K562 (cell line): Measurements from ENCODE around the gene DDAH2. TPM values are rescaled to one million over a fixed set of nuclear protein-coding genes. Genes with fewer than 3 reads are reported as not detected.

Experiments used
- JUN ChIP-seq, 2 experiments: sonication (generic) in 1 of 2; formaldehyde crosslinking in 1 of 2; IDR thresholded peaks; 2 replicates each; pipeline versions ENCODE4 v1.6.1 to v1.8.0; 2012 to 2022; ENCODE audit warnings: borderline replicate concordance in 2 of 2, mild to moderate bottlenecking in 2 of 2, improper control_type of control experiment in 1 of 2, low read depth in 1 of 2, low read length in 1 of 2, missing genetic modification reagents in 1 of 2
- KLF10 ChIP-seq: fragments of 250-450 bp; sonication (Bioruptor Pico); IDR thresholded peaks from 2 replicates; pipeline ENCODE4 v1.6.1; 2021; ENCODE audit warnings: matching md5 sums
- POLR2AphosphoS2 ChIP-seq: IDR thresholded peaks from 2 replicates; pipeline ENCODE4 v1.6.1; 2012; ENCODE audit warnings: low read length, improper control_type of control experiment
- RCOR1 ChIP-seq, 2 experiments: IDR thresholded peaks; 2 replicates each; pipeline ENCODE4 v1.6.1; 2012; ENCODE audit warnings: low read depth in 2 of 2, low read length in 2 of 2, borderline replicate concordance in 1 of 2, improper control_type of control experiment in 1 of 2
- SRF ChIP-seq, 2 experiments: fragments of 250-450, 450-650 bp in 1 of 2; sonication (Bioruptor Pico) in 1 of 2; sonication (generic) in 1 of 2; formaldehyde crosslinking; IDR thresholded peaks; 2 replicates each; pipeline versions ENCODE4 v1.5.0 to v1.5.1; 2020 to 2022; ENCODE audit warnings: mild to moderate bottlenecking in 1 of 2, missing genetic modification reagents in 1 of 2
- TBL1XR1 ChIP-seq, 2 experiments: IDR thresholded peaks; 2 replicates each; pipeline ENCODE4 v1.6.1; 2012; ENCODE audit warnings: improper control_type of control experiment in 2 of 2, low read length in 2 of 2, mild to moderate bottlenecking in 1 of 2
- ZNF263 ChIP-seq: sonication (generic); formaldehyde crosslinking; IDR thresholded peaks from 2 replicates; pipeline ENCODE4 v1.8.0; 2022; ENCODE audit warnings: mild to moderate bottlenecking, missing genetic modification reagents, borderline replicate concordance
- ZNF707 ChIP-seq: fragments of 250-450 bp; sonication (Bioruptor Pico); conservative IDR thresholded peaks from 2 replicates; pipeline ENCODE4 v1.8.0; 2022; ENCODE audit warnings: inconsistent platforms, mild to moderate bottlenecking, moderate library complexity
- polyA plus RNA-seq, 8 experiments: library from polyadenylated mRNA; depleted of rRNA in 4 of 8; stranded (reverse) in 5 of 8; unstranded in 3 of 8; fragments of >200 nt; fragmentation: Nextera tagmentation in 2 of 8; fragmentation: Illumina TruSeq in 1 of 8; extraction: Ambion mirVana in 2 of 8; extraction: Trizol in 1 of 8; gene quantifications; 2 replicates each; pipeline versions ENCODE4 v1.2.1 to v1.2.3, GENCODE V29; 2011 to 2014; ENCODE audit warnings: inconsistent platforms in 1 of 8, missing spikeins in 1 of 8
- total RNA-seq, 7 experiments: library from RNA; depleted of rRNA in 6 of 7; stranded (reverse); fragments of >200 nt in 6 of 7; fragmentation: Illumina TruSeq in 2 of 7; extraction: Trizol in 2 of 7; gene quantifications; 2 replicates each; pipeline versions ENCODE4 v1.2.1 to v1.2.3, GENCODE V29; 2011 to 2021; ENCODE audit warnings: low replicate concordance in 1 of 7
- TF ChIP-seq, protein P1 (sequence below), 2 experiments: fragments of 450-650 bp; formaldehyde crosslinking in 1 of 2; IDR thresholded peaks; 2 replicates each; pipeline versions ENCODE4 v1.4.0 to v1.6.1; 2014 to 2020; ENCODE audit warnings: mild to moderate bottlenecking in 2 of 2, borderline replicate concordance in 1 of 2, low read depth in 1 of 2
- TF ChIP-seq, protein P2 (sequence below), 2 experiments: fragments of 450-650 bp; IDR thresholded peaks; 2 replicates each; pipeline ENCODE4 v1.6.1; 2018; ENCODE audit warnings: mild to moderate bottlenecking in 2 of 2, low read depth in 1 of 2; ENCODE audit not compliant: partially characterized antibody in 2 of 2
- TF ChIP-seq, protein P3 (sequence below), 2 experiments: fragments of 250-450 bp in 1 of 2; fragments of 450-650 bp in 1 of 2; sonication (Bioruptor Pico) in 1 of 2; IDR thresholded peaks; 2 replicates each; pipeline versions ENCODE4 v1.6.1 to v1.8.0; 2016 to 2021; ENCODE audit warnings: mild to moderate bottlenecking in 2 of 2, moderate library complexity in 2 of 2, missing compliant biosample characterization in 1 of 2, missing genetic modification characterization in 1 of 2

DDAH2 gene
- total and polyA plus RNA-seq, 9 of the 15 experiments (the other 6 are each of a cell fraction or from before 2014, with no cell fraction given): 1.8 to 45.4 (median 21.4) TPM

DNA sequence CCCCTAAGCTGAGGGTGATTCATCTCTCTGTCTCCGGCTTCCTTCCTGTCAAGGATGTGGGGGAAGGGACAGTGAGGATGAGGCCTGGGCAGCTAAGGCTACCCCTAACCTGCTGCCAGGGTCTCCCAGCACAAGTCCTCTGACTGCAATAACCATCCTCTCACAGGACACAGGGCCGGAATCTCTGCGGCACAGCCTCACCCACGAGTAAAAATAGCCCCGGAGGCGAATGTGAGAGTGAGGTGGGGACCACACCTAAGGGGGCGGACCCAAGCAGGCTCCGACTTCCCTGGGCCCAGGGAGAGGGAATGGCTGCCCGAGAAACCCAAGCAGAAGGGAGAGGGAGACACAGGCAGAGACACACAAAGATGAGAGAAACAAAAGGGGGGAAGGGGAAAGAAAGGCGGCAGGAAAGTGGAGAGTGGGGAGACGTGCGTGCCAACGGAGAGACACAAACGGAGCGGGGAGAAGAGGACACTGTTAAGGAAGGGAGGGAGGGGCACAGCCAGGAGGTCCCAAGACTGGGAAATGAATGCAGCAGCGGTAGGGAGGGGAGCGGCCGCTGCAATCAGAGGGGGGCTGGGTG is 5.8 kb upstream of the DDAH2 start (continued):
- TF ChIP-seq, protein P1, sequence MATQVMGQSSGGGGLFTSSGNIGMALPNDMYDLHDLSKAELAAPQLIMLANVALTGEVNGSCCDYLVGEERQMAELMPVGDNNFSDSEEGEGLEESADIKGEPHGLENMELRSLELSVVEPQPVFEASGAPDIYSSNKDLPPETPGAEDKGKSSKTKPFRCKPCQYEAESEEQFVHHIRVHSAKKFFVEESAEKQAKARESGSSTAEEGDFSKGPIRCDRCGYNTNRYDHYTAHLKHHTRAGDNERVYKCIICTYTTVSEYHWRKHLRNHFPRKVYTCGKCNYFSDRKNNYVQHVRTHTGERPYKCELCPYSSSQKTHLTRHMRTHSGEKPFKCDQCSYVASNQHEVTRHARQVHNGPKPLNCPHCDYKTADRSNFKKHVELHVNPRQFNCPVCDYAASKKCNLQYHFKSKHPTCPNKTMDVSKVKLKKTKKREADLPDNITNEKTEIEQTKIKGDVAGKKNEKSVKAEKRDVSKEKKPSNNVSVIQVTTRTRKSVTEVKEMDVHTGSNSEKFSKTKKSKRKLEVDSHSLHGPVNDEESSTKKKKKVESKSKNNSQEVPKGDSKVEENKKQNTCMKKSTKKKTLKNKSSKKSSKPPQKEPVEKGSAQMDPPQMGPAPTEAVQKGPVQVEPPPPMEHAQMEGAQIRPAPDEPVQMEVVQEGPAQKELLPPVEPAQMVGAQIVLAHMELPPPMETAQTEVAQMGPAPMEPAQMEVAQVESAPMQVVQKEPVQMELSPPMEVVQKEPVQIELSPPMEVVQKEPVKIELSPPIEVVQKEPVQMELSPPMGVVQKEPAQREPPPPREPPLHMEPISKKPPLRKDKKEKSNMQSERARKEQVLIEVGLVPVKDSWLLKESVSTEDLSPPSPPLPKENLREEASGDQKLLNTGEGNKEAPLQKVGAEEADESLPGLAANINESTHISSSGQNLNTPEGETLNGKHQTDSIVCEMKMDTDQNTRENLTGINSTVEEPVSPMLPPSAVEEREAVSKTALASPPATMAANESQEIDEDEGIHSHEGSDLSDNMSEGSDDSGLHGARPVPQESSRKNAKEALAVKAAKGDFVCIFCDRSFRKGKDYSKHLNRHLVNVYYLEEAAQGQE (IDR thresholded peaks at IDR 0.05; ENCODE audit: borderline replicate concordance): no peak
- TF ChIP-seq, protein P1 (CRISPR knock-in tag; IDR thresholded peaks at IDR 0.05; ENCODE audit: low read depth): peak; percentile 62; the same call in 1 of the 2 replicates
- TF ChIP-seq JUN (IDR thresholded peaks at IDR 0.05; ENCODE audit: borderline replicate concordance, low read depth, low read length): peak; percentile 100; the same call in 1 of the 2 replicates
- peak; percentile 98 for TF ChIP-seq JUN (CRISPR knock-in tag; IDR thresholded peaks at IDR 0.05; ENCODE audit: borderline replicate concordance)
- peak in 1 of 2 experiments; percentile 95; a peak in 2 of 4 replicates for TF ChIP-seq RCOR1 (IDR thresholded peaks at IDR 0.05; ENCODE audit: borderline replicate concordance in 1 of 2, low read depth in 2 of 2, low read length in 2 of 2)
- no peak for TF ChIP-seq ZNF263 (CRISPR knock-in tag)
- TF ChIP-seq POLR2AphosphoS2: peak; percentile 69; the same call in 1 of the 2 replicates
- no peak; a peak in 2 of 4 replicates for TF ChIP-seq SRF (CRISPR knock-in tag; IDR thresholded peaks at IDR 0.05)
- TF ChIP-seq, protein P2, sequence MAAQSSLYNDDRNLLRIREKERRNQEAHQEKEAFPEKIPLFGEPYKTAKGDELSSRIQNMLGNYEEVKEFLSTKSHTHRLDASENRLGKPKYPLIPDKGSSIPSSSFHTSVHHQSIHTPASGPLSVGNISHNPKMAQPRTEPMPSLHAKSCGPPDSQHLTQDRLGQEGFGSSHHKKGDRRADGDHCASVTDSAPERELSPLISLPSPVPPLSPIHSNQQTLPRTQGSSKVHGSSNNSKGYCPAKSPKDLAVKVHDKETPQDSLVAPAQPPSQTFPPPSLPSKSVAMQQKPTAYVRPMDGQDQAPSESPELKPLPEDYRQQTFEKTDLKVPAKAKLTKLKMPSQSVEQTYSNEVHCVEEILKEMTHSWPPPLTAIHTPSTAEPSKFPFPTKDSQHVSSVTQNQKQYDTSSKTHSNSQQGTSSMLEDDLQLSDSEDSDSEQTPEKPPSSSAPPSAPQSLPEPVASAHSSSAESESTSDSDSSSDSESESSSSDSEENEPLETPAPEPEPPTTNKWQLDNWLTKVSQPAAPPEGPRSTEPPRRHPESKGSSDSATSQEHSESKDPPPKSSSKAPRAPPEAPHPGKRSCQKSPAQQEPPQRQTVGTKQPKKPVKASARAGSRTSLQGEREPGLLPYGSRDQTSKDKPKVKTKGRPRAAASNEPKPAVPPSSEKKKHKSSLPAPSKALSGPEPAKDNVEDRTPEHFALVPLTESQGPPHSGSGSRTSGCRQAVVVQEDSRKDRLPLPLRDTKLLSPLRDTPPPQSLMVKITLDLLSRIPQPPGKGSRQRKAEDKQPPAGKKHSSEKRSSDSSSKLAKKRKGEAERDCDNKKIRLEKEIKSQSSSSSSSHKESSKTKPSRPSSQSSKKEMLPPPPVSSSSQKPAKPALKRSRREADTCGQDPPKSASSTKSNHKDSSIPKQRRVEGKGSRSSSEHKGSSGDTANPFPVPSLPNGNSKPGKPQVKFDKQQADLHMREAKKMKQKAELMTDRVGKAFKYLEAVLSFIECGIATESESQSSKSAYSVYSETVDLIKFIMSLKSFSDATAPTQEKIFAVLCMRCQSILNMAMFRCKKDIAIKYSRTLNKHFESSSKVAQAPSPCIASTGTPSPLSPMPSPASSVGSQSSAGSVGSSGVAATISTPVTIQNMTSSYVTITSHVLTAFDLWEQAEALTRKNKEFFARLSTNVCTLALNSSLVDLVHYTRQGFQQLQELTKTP (IDR thresholded peaks at IDR 0.05; ENCODE audit: low read depth in 1 of 2, partially characterized antibody in 2 of 2): peak; percentile 62 to 72
- peak; percentile 60 to 70; a peak in 3 of 4 replicates for TF ChIP-seq TBL1XR1 (IDR thresholded peaks at IDR 0.05; ENCODE audit: low read length in 2 of 2)
- TF ChIP-seq, protein P3, sequence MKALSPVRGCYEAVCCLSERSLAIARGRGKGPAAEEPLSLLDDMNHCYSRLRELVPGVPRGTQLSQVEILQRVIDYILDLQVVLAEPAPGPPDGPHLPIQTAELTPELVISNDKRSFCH (CRISPR knock-in tag; IDR thresholded peaks at IDR 0.05): no peak
- TF ChIP-seq, protein P3 (tag; IDR thresholded peaks at IDR 0.05): peak; percentile 67
- no peak for TF ChIP-seq KLF10
- TF ChIP-seq ZNF707 (CRISPR knock-in tag): peak; percentile 62; the same call in 1 of the 2 replicates
